GM21390 (cell line): Measurements from ENCODE around the gene COL6A6.
"Not testable (repeated sequence)": the region's sequence is repeated elsewhere in the genome, so short reads cannot be mapped to it uniquely, and the experiment has no call there.

Source experiments
- ATAC-seq: cut with Tn5 transposase; IDR thresholded peaks from one replicate; pipeline ENCODE4 v1.9.1; 2021; ENCODE audit not compliant: unreplicated experiment

COL6A6 gene

DNA sequence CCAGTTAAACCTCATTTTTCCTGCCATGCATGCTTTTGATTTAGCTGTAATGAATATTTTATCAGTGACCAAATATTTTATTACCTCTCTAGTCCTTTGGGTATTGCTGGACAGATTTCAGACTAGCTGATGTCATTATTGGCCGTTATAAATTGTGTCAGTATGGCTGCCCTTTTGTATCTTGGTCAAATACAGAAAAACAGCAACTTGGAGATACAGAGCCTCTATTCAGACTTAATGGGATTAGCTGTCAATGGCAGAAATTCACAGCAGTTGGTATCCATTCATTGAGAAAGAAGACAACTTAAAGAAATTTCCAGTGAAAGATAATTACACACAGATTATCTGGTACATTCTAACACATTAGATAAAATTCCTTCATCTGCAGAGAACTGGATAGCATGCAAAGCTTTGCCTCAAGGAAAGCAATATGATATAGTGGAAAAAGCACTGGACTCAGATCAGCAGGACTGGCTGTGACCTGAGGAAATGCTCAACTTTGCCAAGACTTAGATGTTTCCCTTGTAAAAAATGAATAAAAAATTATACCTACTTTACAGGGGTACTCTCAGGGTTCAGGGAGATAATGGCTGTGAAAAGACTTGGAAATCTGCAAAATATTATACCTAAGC, 20.8 kb downstream of the COL6A6 start:
- no peak for ATAC-seq

DNA sequence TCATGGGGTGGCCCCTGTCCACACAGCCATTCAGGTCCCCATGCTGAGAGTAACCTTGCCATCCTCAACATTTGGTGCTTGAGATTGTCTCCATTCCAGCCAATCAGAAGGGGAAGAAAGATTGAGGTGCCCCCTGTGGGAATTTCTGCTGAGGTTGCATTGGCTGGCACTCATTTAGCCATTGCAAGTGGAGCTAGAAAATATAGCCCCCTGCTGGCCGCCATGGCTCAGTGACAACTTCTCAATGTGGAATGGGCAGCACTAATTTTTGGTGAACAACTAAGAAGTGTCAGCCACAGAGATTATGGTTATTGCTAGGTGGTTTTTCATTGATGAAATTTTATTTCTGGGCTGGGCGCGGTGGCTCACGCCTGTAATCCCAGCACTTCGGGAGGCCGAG, 22.0 kb downstream of the COL6A6 start:
- no peak for ATAC-seq

- ATAC-seq = no peak
Observed at GRCh38 chr3:130543322-130543721, 26.3 kb downstream of the COL6A6 start.

DNA sequence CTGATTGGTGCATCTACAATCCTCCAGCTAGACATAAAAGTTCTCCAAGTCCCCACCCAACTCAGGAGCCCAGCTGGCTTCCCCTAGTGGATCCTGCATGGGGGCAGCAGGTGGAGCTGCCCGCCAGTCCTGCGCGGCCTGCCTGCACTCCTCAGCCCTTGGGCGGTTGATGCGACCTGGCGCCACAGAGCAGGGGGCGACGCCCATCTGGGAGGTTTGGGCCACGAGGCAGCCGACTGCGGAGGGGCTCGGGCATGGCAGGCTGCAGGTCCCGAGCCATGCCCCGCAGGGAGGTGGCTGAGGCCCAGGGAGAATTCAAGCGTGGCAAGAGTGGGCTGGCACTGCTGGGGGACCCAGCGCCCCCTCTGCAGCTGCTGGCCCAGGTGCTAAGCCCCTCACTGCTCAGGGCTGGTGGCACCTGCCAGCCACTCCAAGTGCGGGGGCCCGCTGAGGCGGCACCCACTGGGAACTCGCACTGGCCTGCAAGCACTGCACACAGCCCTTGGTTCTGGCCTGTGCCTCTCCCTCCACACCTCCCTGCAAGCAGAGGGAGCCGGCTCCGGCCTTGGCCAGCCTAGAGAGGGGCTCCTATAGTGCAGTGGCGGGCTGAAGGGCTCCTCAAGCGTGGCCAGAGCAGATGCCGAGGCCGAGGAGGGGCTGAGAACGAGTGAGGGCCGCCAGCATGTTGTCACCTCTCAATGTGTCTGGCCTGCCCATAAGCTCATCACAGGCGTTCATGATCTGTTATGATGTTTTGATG, 30.1 kb downstream of the COL6A6 start:
- ATAC-seq = no peak

- ATAC-seq = not testable (repeated sequence)
Observed at GRCh38 chr3:130547680-130548065, 30.7 kb downstream of the COL6A6 start.

DNA sequence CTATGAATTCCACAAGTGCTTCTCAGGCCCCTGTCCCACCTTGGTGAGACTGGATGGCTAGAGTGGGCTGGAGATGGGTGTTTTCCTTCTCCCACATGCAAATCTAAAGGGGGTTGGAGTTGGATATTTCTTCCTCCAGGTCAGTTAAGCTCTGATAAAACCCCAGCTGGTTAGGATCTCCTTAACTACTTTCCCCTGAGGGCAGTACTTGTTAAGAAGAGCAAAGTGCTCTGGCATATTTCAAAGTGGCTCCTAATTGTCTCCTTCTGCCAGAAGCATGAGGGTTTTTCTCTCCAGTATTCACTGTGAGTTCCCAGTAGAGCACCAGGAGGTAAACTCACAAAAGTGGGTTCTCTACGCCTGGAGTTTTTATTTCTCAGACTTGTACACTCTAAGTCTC, 31.4 kb downstream of the COL6A6 start:
- no peak for ATAC-seq

DNA sequence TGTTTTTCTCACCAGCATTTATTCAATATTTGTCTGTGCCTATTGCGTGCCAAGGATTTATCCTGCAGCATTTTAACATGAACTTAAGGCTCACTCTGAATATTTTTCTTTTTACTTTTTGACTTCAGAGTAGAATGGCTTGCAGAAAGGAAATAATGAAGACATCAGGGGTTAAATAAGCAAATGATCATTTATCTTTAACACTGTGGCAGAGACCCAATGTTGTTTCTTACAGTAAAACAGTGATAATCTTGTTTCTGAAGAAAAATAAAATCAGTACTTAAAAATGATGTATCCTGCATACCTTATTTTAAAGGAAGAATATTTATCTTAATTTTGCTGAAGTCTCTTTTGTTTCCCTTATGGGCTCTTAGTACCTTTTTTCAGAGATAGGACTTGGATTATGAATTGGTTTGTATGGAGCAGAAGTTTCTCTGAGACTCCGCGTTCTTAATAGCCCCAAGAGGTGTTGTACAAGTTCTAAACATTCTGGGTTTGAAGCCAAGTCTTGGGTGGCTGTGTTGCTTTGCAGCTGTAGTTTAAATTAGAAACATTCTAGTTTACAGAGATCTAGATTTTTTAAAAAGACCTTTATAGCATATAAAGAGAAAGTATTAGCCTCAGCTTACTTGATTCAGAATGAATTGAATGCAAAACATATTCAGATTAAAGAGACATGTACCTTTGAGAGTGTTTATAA, 40.5 kb downstream of the COL6A6 start:
- ATAC-seq = no peak

- no peak for ATAC-seq
Observed at GRCh38 chr3:130558366-130558765, 41.4 kb downstream of the COL6A6 start.

GRCh38 chr3:130565224-130565623, 48.2 kb downstream of the COL6A6 start:
- no peak for ATAC-seq
